ENCODE measurements around the gene TNIK. TPM values are rescaled to one million over a fixed set of nuclear protein-coding genes. Genes with fewer than 3 reads are reported as not detected.
"Not testable (repeated sequence)": the region's sequence is repeated elsewhere in the genome, so short reads cannot be mapped to it uniquely, and the experiment has no call there.

The TNIK gene
- total RNA-seq, 6 donors from 2014 or later = 23.2 to 74.4 (median 38.3) TPM

GRCh38 chr3:171372694-171373093 is 87.5 kb downstream of the TNIK start:
- no peak overlapping the region for H3K27ac ChIP-seq
- TF ChIP-seq POLR2AphosphoS5 (IDR thresholded peaks at IDR 0.05) (no peak), POLR2A (IDR thresholded peaks at IDR 0.05) (no peak), EP300 (IDR thresholded peaks at IDR 0.05) (no peak), CTCF (IDR thresholded peaks at IDR 0.05) (no peak)
- no peaks in the 10 kb centered on the region for H3K36me3 ChIP-seq
- peaks cover 6 to 17% (median 11%) of the 10 kb centered on the region in 4 donors for H3K4me1 ChIP-seq
- H3K9me3 ChIP-seq = no peaks in the 10 kb centered on the region
- H3K4me3 ChIP-seq = no peak overlapping the region
- DNase-seq (no peak), ATAC-seq (ENCODE audit: low FRiP score in 2 of 2) (no peak)
- WGBS, 2 donors = 91 to 96% methylated on average over 2 of the region's 2 CpGs
- H3K27me3 ChIP-seq = no peaks in the 10 kb centered on the region

- no peak overlapping the region for H3K4me3 ChIP-seq
- WGBS, 2 donors = 62 to 71% methylated on average over 3 of the region's 3 CpGs
- no peak overlapping the region for H3K27ac ChIP-seq
- no peaks in the 10 kb centered on the region for H3K27me3 ChIP-seq
- H3K36me3 ChIP-seq = no peaks in the 10 kb centered on the region
- ATAC-seq (ENCODE audit: low FRiP score in 2 of 2) = no peak
- DNase-seq = no peak
- peaks cover 6 to 17% (median 11%) of the 10 kb centered on the region in 4 donors for H3K4me1 ChIP-seq
- no peaks in the 10 kb centered on the region for H3K9me3 ChIP-seq
- TF ChIP-seq POLR2AphosphoS5 (IDR thresholded peaks at IDR 0.05) (no peak), CTCF (IDR thresholded peaks at IDR 0.05) (no peak), EP300 (IDR thresholded peaks at IDR 0.05) (no peak), POLR2A (IDR thresholded peaks at IDR 0.05) (no peak)
These were observed 88.9 kb downstream of the TNIK start for GRCh38 chr3:171371354-171371753.

GRCh38 chr3:171369156-171369555 is 91.0 kb downstream of the TNIK start:
- no peaks in the 10 kb centered on the region for H3K27me3 ChIP-seq
- WGBS, 2 donors = 63 to 86% methylated on average over 1 of the region's 1 CpG
- no peaks in the 10 kb centered on the region for H3K36me3 ChIP-seq
- no peak for ATAC-seq (ENCODE audit: low FRiP score in 2 of 2)
- no peak for TF ChIP-seq POLR2A (IDR thresholded peaks at IDR 0.05)
- TF ChIP-seq EP300 (IDR thresholded peaks at IDR 0.05) = no peak
- no peak for TF ChIP-seq POLR2AphosphoS5 (IDR thresholded peaks at IDR 0.05)
- TF ChIP-seq CTCF (IDR thresholded peaks at IDR 0.05) = no peak
- no peak overlapping the region for H3K27ac ChIP-seq
- no peaks in the 10 kb centered on the region for H3K9me3 ChIP-seq
- no peak for DNase-seq
- H3K4me3 ChIP-seq = no peak overlapping the region
- peaks cover 0 to 5% (median 4%) of the 10 kb centered on the region in 4 donors for H3K4me1 ChIP-seq

- not testable (repeated sequence) for H3K27ac ChIP-seq
These were observed 93.5 kb downstream of the TNIK start for GRCh38 chr3:171366738-171367137.

GRCh38 chr3:171366043-171366442 is 94.2 kb downstream of the TNIK start:
- Histone ChIP-seq H3K36me3 (no peaks in the 10 kb centered on the region), H3K27ac (no peak overlapping the region), H3K4me3 (no peak overlapping the region), H3K9me3 (no peaks in the 10 kb centered on the region), H3K4me1 (no peaks in the 10 kb centered on the region), H3K27me3 (no peaks in the 10 kb centered on the region)
- 91 to 93% methylated on average over 1 of the region's 1 CpG for WGBS, 2 donors
- DNase-seq (no peak), ATAC-seq (ENCODE audit: low FRiP score in 2 of 2) (no peak)
- TF ChIP-seq CTCF (IDR thresholded peaks at IDR 0.05) = no peak
- no peak for TF ChIP-seq POLR2AphosphoS5 (IDR thresholded peaks at IDR 0.05)
- no peak for TF ChIP-seq EP300 (IDR thresholded peaks at IDR 0.05)
- no peak for TF ChIP-seq POLR2A (IDR thresholded peaks at IDR 0.05)

More at GRCh38 chr3:171366738-171367137, 93.5 kb downstream of the TNIK start:
- H3K4me1 ChIP-seq; H3K27me3 ChIP-seq; ATAC-seq (ENCODE audit: low FRiP score in 2 of 2); H3K9me3 ChIP-seq; DNase-seq; H3K36me3 ChIP-seq; H3K4me3 ChIP-seq: not testable (repeated sequence)
- WGBS, 2 donors = 89 to 96% methylated on average over 5 of the region's 5 CpGs

All from upper lobe of left lung (tissue), 6 donors.